ENCODE measurements around the gene PSAPL1.

Gene PSAPL1

GRCh38 chr4:7388627-7389026, 46.1 kb downstream of the PSAPL1 start:
- DNase-seq (ENCODE audit: low read depth in 1 of 2, low spot score in 1 of 2), result no peak
- H3K27me3 ChIP-seq (ENCODE audit: insufficient read depth, poor library complexity, severe bottlenecking), result no peaks in the 10 kb centered on the region
- H3K27ac ChIP-seq (replicated peaks), result no peak overlapping the region
- H3K4me3 ChIP-seq (replicated peaks; ENCODE audit: insufficient read depth, low read length), result no peak overlapping the region
- TF ChIP-seq CTCF (IDR thresholded peaks at IDR 0.05; ENCODE audit: insufficient read depth, low read length) (no peak), GABPA (IDR thresholded peaks at IDR 0.05; ENCODE audit: low read depth) (no peak), REST (IDR thresholded peaks at IDR 0.05; ENCODE audit: insufficient replicate concordance, low read depth) (no peak), SPI1 (IDR thresholded peaks at IDR 0.05; ENCODE audit: borderline replicate concordance, low read depth) (no peak), POLR2AphosphoS5 (IDR thresholded peaks at IDR 0.05; ENCODE audit: low read depth) (no peak)

- no peak for DNase-seq (ENCODE audit: low read depth in 1 of 2, low spot score in 1 of 2)
- Histone ChIP-seq H3K27ac (replicated peaks) (no peak overlapping the region), H3K4me3 (replicated peaks; ENCODE audit: insufficient read depth, low read length) (no peak overlapping the region), H3K27me3 (ENCODE audit: insufficient read depth, poor library complexity, severe bottlenecking) (no peaks in the 10 kb centered on the region)
- TF ChIP-seq POLR2AphosphoS5 (IDR thresholded peaks at IDR 0.05; ENCODE audit: low read depth) (no peak), SPI1 (IDR thresholded peaks at IDR 0.05; ENCODE audit: borderline replicate concordance, low read depth) (no peak), GABPA (IDR thresholded peaks at IDR 0.05; ENCODE audit: low read depth) (no peak), REST (IDR thresholded peaks at IDR 0.05; ENCODE audit: insufficient replicate concordance, low read depth) (no peak), CTCF (IDR thresholded peaks at IDR 0.05; ENCODE audit: insufficient read depth, low read length) (no peak)
Measured at GRCh38 chr4:7387925-7388324, 46.8 kb downstream of the PSAPL1 start.

GRCh38 chr4:7384929-7385890, 49.5 kb downstream of the PSAPL1 start:
- TF ChIP-seq REST (IDR thresholded peaks at IDR 0.05; ENCODE audit: insufficient replicate concordance, low read depth) (no peak), SPI1 (IDR thresholded peaks at IDR 0.05; ENCODE audit: borderline replicate concordance, low read depth) (no peak), GABPA (IDR thresholded peaks at IDR 0.05; ENCODE audit: low read depth) (no peak), CTCF (IDR thresholded peaks at IDR 0.05; ENCODE audit: insufficient read depth, low read length) (no peak), POLR2AphosphoS5 (IDR thresholded peaks at IDR 0.05; ENCODE audit: low read depth) (no peak)
- Histone ChIP-seq H3K27me3 (ENCODE audit: insufficient read depth, poor library complexity, severe bottlenecking) (no peaks in the 10 kb centered on the region), H3K27ac (replicated peaks) (no peak overlapping the region), H3K4me3 (replicated peaks; ENCODE audit: insufficient read depth, low read length) (no peak overlapping the region)
- no peak for DNase-seq (ENCODE audit: low read depth in 1 of 2, low spot score in 1 of 2)
